GM12878 (cell line): Measurements from ENCODE around the gene DPH7. TPM values are rescaled to one million over a fixed set of nuclear protein-coding genes. Genes with fewer than 3 reads are reported as not detected.

Source experiments
- ATAC-seq: fragments of 200-7000 bp; cut with Tn5 transposase; 3 replicates; pipeline ENCODE4 v1.9.1; 2020; ENCODE audit warnings: mild to moderate bottlenecking, moderate library complexity
- BruUV-seq: library from RNA; stranded (reverse); fragments of 400-500 nt; replicated peaks from 2 replicates; lab custom pipeline; 2021; lab: Mats Ljungman, UMichigan
- CTCF ChIA-PET: fragments of 300-600 bp; sonication (Branson Sonifier 250); formaldehyde crosslinking; extraction: SDS; loops from one replicate; lab custom pipeline; 2021; ENCODE audit warnings: inconsistent platforms; lab: Yijun Ruan, JAX
- POLR2A ChIA-PET: fragments of 350-600 bp; formaldehyde crosslinking; extraction: SDS; loops from one replicate; lab custom pipeline; 2021; ENCODE audit warnings: inconsistent platforms; lab: Charles Lee
- RAD21 ChIA-PET: fragments of 300-600 bp; sonication (Branson Sonifier 250); formaldehyde crosslinking; loops from one replicate; lab custom pipeline; 2023; ENCODE audit warnings: antibody characterized with exemption; ENCODE audit not compliant: unreplicated experiment; lab: Charles Lee
- SMC1A ChIA-PET: fragments of 300-600 bp; sonication (Branson Sonifier 250); formaldehyde crosslinking; loops from one replicate; lab custom pipeline; 2023; ENCODE audit not compliant: unreplicated experiment, uncharacterized antibody; lab: Charles Lee
- DNase-seq: peaks from one replicate; pipeline ENCODE4 v3.0.0-alpha.2; 2011; ENCODE audit warnings: low read depth, low spot score
- FAIRE-seq: peaks from 3 replicates; lab custom pipeline; 2011; peaks lifted over from hg19 to GRCh38; lab: Jason Lieb, UNC
- H2AFZ ChIP-seq: 2 replicates; pipeline ENCODE4 v1.6.0; 2011; ENCODE audit warnings: low read depth, low read length, control low read depth; ENCODE audit not compliant: control insufficient read depth
- H3K27ac ChIP-seq: 2 replicates; pipeline ENCODE4 v1.5.1; 2011; ENCODE audit warnings: control low read depth; ENCODE audit not compliant: control insufficient read depth, insufficient read depth
- H3K27me3 ChIP-seq, 2 experiments: replicated peaks in 1 of 2; 2 replicates each; pipeline versions ENCODE4 v1.6.0 to v1.6.1; 2011; ENCODE audit warnings: low read length in 1 of 2; ENCODE audit not compliant: control insufficient read depth in 2 of 2, insufficient read depth in 2 of 2
- H3K36me3 ChIP-seq, 2 experiments: 2 replicates each; pipeline ENCODE4 v1.5.1; 2011; ENCODE audit warnings: low read length in 1 of 2; ENCODE audit not compliant: control insufficient read depth in 2 of 2, insufficient read depth in 2 of 2
- H3K4me1 ChIP-seq: 2 replicates; pipeline ENCODE4 v1.6.1; 2011; ENCODE audit warnings: mild to moderate bottlenecking, low read length, moderate library complexity, mixed read lengths; ENCODE audit not compliant: control insufficient read depth, insufficient read depth
- H3K4me2 ChIP-seq: 2 replicates; pipeline ENCODE4 v1.6.0; 2011; ENCODE audit warnings: control low read depth; ENCODE audit not compliant: control insufficient read depth, insufficient read depth
- H3K4me3 ChIP-seq: fragments of 200-600 bp; sonication (generic); 2 replicates; pipeline ENCODE4 v1.5.1; 2016
- H3K79me2 ChIP-seq: 2 replicates; pipeline ENCODE4 v1.6.0; 2011; ENCODE audit warnings: low read length; ENCODE audit not compliant: control insufficient read depth, insufficient read depth
- H3K9ac ChIP-seq: 2 replicates; pipeline ENCODE4 v1.8.0; 2011; ENCODE audit warnings: low read length, control low read depth, mixed read lengths; ENCODE audit not compliant: control insufficient read depth, insufficient read depth
- H3K9me3 ChIP-seq: replicated peaks from 3 replicates; pipeline ENCODE4 v1.5.1; 2011; ENCODE audit warnings: mild to moderate bottlenecking, low read length; ENCODE audit not compliant: control insufficient read depth, insufficient read depth
- H4K20me1 ChIP-seq: 2 replicates; pipeline ENCODE4 v1.6.0; 2011; ENCODE audit not compliant: control insufficient read depth, insufficient read depth
- IKZF2 ChIP-seq, 2 experiments: fragments of 450-650 bp; IDR thresholded peaks; 2 replicates each; pipeline ENCODE4 v1.6.1; 2017; ENCODE audit warnings: mild to moderate bottlenecking in 2 of 2, moderate library complexity in 2 of 2
- RBBP5 ChIP-seq: fragments of 200-600 bp; sonication (generic); conservative IDR thresholded peaks from 2 replicates; pipeline ENCODE4 v1.6.1; 2016
- WGBS: methylation state at CpG from one replicate; pipeline ENCODE4 v1.1.6; 2016; ENCODE audit warnings: low lambda C conversion rate; ENCODE audit not compliant: insufficient replicate concordance, insufficient coverage; ENCODE audit errors: missing lambda C conversion rate; 5-methylcytosine and 5-hydroxymethylcytosine counted together
- in situ Hi-C: fragments of 300-500 bp; cut with MboI; formaldehyde crosslinking; loops from 9 replicates; pipeline ENCODE4 v1.14.3; 2018; ENCODE audit warnings: mixed read lengths
- intact Hi-C: fragments of 100-400 bp; cut with micrococcal nuclease; formaldehyde crosslinking; loops from one replicate; pipeline ENCODE4 v1.14.2; 2022; ENCODE audit not compliant: unreplicated experiment
- polyA plus RNA-seq, 11 experiments: library from polyadenylated mRNA; depleted of rRNA in 4 of 11; unstranded in 6 of 11; stranded (reverse) in 5 of 11; fragments of >200 nt; fragmentation: Nextera tagmentation in 4 of 11; fragmentation: Illumina TruSeq in 1 of 11; extraction: Ambion mirVana in 4 of 11; extraction: Trizol in 1 of 11; gene quantifications; 1 replicate in 1 of 11; 2 replicates in 10 of 11; pipeline versions ENCODE4 v1.2.1 to v1.2.3, GENCODE V29; 2011 to 2016; ENCODE audit warnings: inconsistent platforms in 2 of 11, missing spikeins in 2 of 11, low read depth in 1 of 11
- total RNA-seq, 4 experiments: library from RNA; depleted of rRNA in 3 of 4; stranded (reverse); fragments of >200 nt in 3 of 4; fragmentation: Illumina TruSeq in 1 of 4; extraction: Trizol in 1 of 4; gene quantifications; 2 replicates each; pipeline versions ENCODE4 v1.2.1 to v1.2.3, GENCODE V29; 2013 to 2021
- TF ChIP-seq, protein P1 (sequence below): fragments of 450-650 bp; IDR thresholded peaks from 2 replicates; pipeline ENCODE4 v1.6.1; 2014; ENCODE audit warnings: mild to moderate bottlenecking
- TF ChIP-seq, protein P2 (sequence below): fragments of 450-650 bp; IDR thresholded peaks from 2 replicates; pipeline ENCODE4 v1.6.1; 2018; ENCODE audit warnings: borderline replicate concordance, mild to moderate bottlenecking; ENCODE audit not compliant: partially characterized antibody
- TF ChIP-seq, protein P3 (sequence below): fragments of 450-650 bp; IDR thresholded peaks from 2 replicates; pipeline ENCODE4 v1.6.1; 2017; ENCODE audit warnings: borderline replicate concordance

DPH7 gene
- total and polyA plus RNA-seq, 10 of the 15 experiments (the other 5 are each of a cell fraction or from before 2014, with no cell fraction given): 8.7 to 40.0 (median 28.1) TPM

GRCh38 chr9:137543237-137543963, 35.3 kb downstream of the DPH7 start:
- ATAC-seq: no peak
- POLR2A ChIA-PET: no interaction called here

More at GRCh38 chr9:137543237-137543963, 35.3 kb downstream of the DPH7 start:
- FAIRE-seq: no peak
- Histone ChIP-seq H3K9ac (no peak overlapping the region), H3K27me3 (no peaks in the 10 kb centered on the region; a peak in 1 of 4 replicates), H3K36me3 (no peaks in the 10 kb centered on the region), H3K27ac (no peak overlapping the region), H3K9me3 (no peaks in the 10 kb centered on the region; the same call in 2 of the 3 replicates), H3K4me1 (no peaks in the 10 kb centered on the region), H2AFZ (no peak overlapping the region), H4K20me1 (no peaks in the 10 kb centered on the region), H3K4me3 (no peak overlapping the region), H3K4me2 (no peak overlapping the region), H3K79me2 (no peaks in the 10 kb centered on the region)
- intact Hi-C loops: no loop called here
- ChIA-PET RAD21 (no interaction called here), CTCF (no interaction called here), SMC1A (no interaction called here)
- TF ChIP-seq, protein P1, sequence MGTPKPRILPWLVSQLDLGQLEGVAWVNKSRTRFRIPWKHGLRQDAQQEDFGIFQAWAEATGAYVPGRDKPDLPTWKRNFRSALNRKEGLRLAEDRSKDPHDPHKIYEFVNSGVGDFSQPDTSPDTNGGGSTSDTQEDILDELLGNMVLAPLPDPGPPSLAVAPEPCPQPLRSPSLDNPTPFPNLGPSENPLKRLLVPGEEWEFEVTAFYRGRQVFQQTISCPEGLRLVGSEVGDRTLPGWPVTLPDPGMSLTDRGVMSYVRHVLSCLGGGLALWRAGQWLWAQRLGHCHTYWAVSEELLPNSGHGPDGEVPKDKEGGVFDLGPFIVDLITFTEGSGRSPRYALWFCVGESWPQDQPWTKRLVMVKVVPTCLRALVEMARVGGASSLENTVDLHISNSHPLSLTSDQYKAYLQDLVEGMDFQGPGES: no peak
- TF ChIP-seq RBBP5: no peak
- TF ChIP-seq IKZF2 (IDR thresholded peaks at IDR 0.05): no peak
- TF ChIP-seq, protein P2, sequence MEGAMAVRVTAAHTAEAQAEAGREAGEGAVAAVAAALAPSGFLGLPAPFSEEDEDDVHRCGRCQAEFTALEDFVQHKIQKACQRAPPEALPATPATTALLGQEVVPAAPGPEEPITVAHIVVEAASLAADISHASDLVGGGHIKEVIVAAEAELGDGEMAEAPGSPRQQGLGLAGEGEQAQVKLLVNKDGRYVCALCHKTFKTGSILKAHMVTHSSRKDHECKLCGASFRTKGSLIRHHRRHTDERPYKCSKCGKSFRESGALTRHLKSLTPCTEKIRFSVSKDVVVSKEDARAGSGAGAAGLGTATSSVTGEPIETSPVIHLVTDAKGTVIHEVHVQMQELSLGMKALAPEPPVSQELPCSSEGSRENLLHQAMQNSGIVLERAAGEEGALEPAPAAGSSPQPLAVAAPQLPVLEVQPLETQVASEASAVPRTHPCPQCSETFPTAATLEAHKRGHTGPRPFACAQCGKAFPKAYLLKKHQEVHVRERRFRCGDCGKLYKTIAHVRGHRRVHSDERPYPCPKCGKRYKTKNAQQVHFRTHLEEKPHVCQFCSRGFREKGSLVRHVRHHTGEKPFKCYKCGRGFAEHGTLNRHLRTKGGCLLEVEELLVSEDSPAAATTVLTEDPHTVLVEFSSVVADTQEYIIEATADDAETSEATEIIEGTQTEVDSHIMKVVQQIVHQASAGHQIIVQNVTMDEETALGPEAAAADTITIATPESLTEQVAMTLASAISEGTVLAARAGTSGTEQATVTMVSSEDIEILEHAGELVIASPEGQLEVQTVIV: no peak
- TF ChIP-seq, protein P3, sequence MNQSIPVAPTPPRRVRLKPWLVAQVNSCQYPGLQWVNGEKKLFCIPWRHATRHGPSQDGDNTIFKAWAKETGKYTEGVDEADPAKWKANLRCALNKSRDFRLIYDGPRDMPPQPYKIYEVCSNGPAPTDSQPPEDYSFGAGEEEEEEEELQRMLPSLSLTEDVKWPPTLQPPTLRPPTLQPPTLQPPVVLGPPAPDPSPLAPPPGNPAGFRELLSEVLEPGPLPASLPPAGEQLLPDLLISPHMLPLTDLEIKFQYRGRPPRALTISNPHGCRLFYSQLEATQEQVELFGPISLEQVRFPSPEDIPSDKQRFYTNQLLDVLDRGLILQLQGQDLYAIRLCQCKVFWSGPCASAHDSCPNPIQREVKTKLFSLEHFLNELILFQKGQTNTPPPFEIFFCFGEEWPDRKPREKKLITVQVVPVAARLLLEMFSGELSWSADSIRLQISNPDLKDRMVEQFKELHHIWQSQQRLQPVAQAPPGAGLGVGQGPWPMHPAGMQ: no peak
- BruUV-seq: no TSS peak
- 57% methylated on average over 25 of the region's 25 CpGs for WGBS
- DNase-seq: no peak
- in situ Hi-C loops: no loop called here
